ENCODE results near the gene MEF2C. TPM values are rescaled to one million over a fixed set of nuclear protein-coding genes. Genes with fewer than 3 reads are reported as not detected.
A peak's percentile ranks its signal among the peaks of the same experiment; 100 is the strongest.

MEF2C gene
- total RNA-seq, 1 donor from 2014 or later, result 24.1 TPM

GRCh38 chr5:88682131-88682530 is 200.9 kb downstream of the MEF2C start:
- DNase-seq, result no peak
- peaks cover 34% of the 10 kb centered on the region for H3K9me3 Mint-ChIP-seq (ENCODE audit: unreplicated experiment)
- peaks cover 43% of the 10 kb centered on the region for H3K27me3 Mint-ChIP-seq (ENCODE audit: unreplicated experiment)
- H3K27ac Mint-ChIP-seq (ENCODE audit: unreplicated experiment), result no peak overlapping the region
- no peak overlapping the region for H3K4me3 Mint-ChIP-seq (ENCODE audit: unreplicated experiment)
- TF ChIP-seq CTCF (IDR thresholded peaks at IDR 0.05; ENCODE audit: partially characterized antibody, unreplicated experiment), result no peak
- peaks cover 28% of the 10 kb centered on the region for H3K4me1 Mint-ChIP-seq (ENCODE audit: low read depth, unreplicated experiment)
- peaks cover 6% of the 10 kb centered on the region for H3K36me3 Mint-ChIP-seq (ENCODE audit: unreplicated experiment)

GRCh38 chr5:88681211-88681803 is 201.7 kb downstream of the MEF2C start:
- no peak for DNase-seq
- Mint-ChIP-seq H3K36me3 (ENCODE audit: unreplicated experiment) (peaks cover 6% of the 10 kb centered on the region), H3K4me3 (ENCODE audit: unreplicated experiment) (no peak overlapping the region), H3K27me3 (ENCODE audit: unreplicated experiment) (peaks cover 38% of the 10 kb centered on the region), H3K9me3 (ENCODE audit: unreplicated experiment) (peaks cover 38% of the 10 kb centered on the region), H3K27ac (ENCODE audit: unreplicated experiment) (no peak overlapping the region), H3K4me1 (ENCODE audit: low read depth, unreplicated experiment) (peaks cover 31% of the 10 kb centered on the region)
- no peak for TF ChIP-seq CTCF (IDR thresholded peaks at IDR 0.05; ENCODE audit: partially characterized antibody, unreplicated experiment)

- Mint-ChIP-seq H3K4me1 (ENCODE audit: low read depth, unreplicated experiment) (peaks cover 31% of the 10 kb centered on the region), H3K9me3 (ENCODE audit: unreplicated experiment) (peaks cover 38% of the 10 kb centered on the region), H3K4me3 (ENCODE audit: unreplicated experiment) (peak overlapping the region; percentile 72), H3K27me3 (ENCODE audit: unreplicated experiment) (peaks cover 36% of the 10 kb centered on the region), H3K36me3 (ENCODE audit: unreplicated experiment) (peaks cover 6% of the 10 kb centered on the region), H3K27ac (ENCODE audit: unreplicated experiment) (no peak overlapping the region)
- TF ChIP-seq CTCF (IDR thresholded peaks at IDR 0.05; ENCODE audit: partially characterized antibody, unreplicated experiment), result peak; percentile 99
- DNase-seq, result peak; percentile 92
Measured at GRCh38 chr5:88680253-88681132, 202.5 kb downstream of the MEF2C start.

- H3K27ac Mint-ChIP-seq (ENCODE audit: unreplicated experiment), result no peak overlapping the region
- H3K4me1 Mint-ChIP-seq (ENCODE audit: low read depth, unreplicated experiment), result peaks cover 33% of the 10 kb centered on the region
- peaks cover 40% of the 10 kb centered on the region for H3K9me3 Mint-ChIP-seq (ENCODE audit: unreplicated experiment)
- no peak for DNase-seq
- H3K36me3 Mint-ChIP-seq (ENCODE audit: unreplicated experiment), result peaks cover 6% of the 10 kb centered on the region
- H3K27me3 Mint-ChIP-seq (ENCODE audit: unreplicated experiment), result peaks cover 37% of the 10 kb centered on the region
- TF ChIP-seq CTCF (IDR thresholded peaks at IDR 0.05; ENCODE audit: partially characterized antibody, unreplicated experiment), result no peak
- H3K4me3 Mint-ChIP-seq (ENCODE audit: unreplicated experiment), result peak overlapping the region; percentile 86
Measured at GRCh38 chr5:88679638-88680037, 203.3 kb downstream of the MEF2C start.
